Esophagus squamous epithelium (tissue), 4 donors: ENCODE data around the gene TUBG2.

Experiments
- POLR2A ChIP-seq, 4 donors: fragments of 450-650 bp; IDR thresholded peaks; one replicate each; pipeline ENCODE4 v1.6.1; 2017; ENCODE audit warnings: antibody characterized with exemption in 4 of 4, mild to moderate bottlenecking in 4 of 4, moderate library complexity in 3 of 4
- TF ChIP-seq, protein P1 (sequence below), 6 experiments: fragments of 450-650 bp in 4 of 6; fragments of 200-600 bp in 2 of 6; sonication (generic) in 2 of 6; IDR thresholded peaks; one replicate each; pipeline ENCODE4 v1.5.1; 2016 to 2019; ENCODE audit warnings: antibody characterized with exemption in 6 of 6, mild to moderate bottlenecking in 4 of 6, moderate library complexity in 4 of 6

DNA sequence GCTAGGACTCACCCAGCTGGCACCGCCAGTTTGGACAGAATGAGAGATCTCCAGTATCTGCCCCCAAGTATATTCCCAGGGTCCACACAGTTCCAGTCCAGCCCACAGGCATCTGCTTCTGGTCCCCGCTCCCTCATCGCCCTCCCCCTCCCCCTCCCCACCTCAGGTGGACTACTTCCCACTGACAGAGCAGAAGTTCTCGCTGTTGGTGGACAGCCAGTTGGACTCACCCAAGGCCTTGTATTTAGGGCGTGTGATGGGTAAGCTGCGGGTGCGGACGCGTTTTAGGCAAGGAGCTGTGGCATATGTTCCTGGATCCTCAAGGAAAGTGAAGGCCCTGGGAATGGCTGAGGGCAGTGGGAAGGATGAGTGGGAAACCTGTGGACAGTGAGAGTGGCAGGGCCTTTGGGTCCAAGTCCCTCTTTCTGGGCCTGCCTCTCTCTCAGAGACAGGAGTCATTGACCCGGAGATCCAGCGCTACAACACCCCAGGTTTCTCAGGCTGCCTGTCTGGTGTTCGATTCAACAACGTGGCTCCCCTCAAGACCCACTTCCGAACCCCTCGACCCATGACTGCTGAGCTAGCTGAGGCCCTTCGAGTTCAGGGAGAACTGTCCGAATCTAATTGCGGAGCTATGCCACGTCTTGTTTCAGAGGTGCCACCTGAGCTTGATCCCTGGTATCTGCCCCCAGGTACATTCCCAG, 38.2 kb downstream of the TUBG2 start:
- TF ChIP-seq, protein P1, sequence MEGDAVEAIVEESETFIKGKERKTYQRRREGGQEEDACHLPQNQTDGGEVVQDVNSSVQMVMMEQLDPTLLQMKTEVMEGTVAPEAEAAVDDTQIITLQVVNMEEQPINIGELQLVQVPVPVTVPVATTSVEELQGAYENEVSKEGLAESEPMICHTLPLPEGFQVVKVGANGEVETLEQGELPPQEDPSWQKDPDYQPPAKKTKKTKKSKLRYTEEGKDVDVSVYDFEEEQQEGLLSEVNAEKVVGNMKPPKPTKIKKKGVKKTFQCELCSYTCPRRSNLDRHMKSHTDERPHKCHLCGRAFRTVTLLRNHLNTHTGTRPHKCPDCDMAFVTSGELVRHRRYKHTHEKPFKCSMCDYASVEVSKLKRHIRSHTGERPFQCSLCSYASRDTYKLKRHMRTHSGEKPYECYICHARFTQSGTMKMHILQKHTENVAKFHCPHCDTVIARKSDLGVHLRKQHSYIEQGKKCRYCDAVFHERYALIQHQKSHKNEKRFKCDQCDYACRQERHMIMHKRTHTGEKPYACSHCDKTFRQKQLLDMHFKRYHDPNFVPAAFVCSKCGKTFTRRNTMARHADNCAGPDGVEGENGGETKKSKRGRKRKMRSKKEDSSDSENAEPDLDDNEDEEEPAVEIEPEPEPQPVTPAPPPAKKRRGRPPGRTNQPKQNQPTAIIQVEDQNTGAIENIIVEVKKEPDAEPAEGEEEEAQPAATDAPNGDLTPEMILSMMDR (IDR thresholded peaks at IDR 0.05): no peak
- no peak for TF ChIP-seq POLR2A (IDR thresholded peaks at IDR 0.05)
